Endometrium (tissue), 2 donors: ENCODE results near the gene CRYBA2.

Source experiments
- FAIRE-seq: peaks from 2 replicates; lab custom pipeline; 2012; peaks lifted over from hg19 to GRCh38; lab: Jason Lieb, UNC
- donor health status: control.
- donor health status: control.

CRYBA2 gene, protein sequence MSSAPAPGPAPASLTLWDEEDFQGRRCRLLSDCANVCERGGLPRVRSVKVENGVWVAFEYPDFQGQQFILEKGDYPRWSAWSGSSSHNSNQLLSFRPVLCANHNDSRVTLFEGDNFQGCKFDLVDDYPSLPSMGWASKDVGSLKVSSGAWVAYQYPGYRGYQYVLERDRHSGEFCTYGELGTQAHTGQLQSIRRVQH

DNA sequence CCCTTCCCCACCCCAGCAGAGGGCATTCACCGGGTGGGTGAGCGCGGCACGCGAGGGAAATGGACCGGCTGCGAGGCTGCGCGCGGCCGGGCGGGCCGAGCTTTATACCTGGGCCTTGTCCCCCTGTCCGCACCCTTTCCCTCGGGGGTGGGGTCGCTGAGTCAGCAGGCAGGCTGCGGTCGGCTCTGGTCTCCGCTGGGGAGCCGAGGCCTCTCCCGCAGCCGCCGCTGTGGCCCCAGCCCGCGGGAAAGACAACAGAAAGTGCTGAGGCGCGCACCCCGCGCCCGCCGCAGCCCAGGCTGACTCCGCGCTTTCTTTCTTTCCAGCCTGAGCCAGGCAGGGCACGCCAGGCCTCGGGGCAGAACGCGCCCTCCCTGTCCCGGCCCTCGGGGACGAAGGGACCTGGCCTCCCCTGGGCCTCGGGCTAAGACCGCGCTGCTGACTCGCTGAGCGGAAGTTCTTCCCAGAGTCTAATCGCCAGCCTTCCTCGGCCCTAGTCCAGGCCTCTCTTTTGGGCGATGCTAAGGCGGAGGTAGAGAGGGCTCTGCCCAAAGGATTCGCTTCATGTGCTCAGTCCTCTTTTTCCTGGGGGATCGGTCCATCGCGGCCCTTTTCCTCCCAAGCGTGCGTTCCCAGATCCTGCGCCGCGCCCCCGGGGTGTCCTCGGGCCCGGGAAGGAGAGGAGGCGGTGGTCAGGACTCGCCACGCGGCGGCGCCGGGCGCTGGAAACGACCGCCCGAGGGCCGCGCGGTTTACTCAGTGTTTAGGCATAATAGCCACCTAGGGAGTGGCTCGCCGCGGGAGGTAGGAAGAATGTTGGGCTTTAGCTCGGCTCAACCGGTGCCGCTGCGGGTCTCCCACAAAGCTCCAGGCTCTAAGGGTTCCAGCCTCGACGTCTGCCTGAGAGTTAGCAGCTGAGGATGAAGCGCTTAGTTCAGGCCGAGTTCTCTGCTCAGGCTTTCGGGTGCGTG is at the start of gene CRYBA2:
TSS of gene CRYBA2 (minus strand) at position 78 of the 971 bp plus-strand sequence. CDS start 246 bp downstream, outside the sequence.
- FAIRE-seq, result no peak

DNA sequence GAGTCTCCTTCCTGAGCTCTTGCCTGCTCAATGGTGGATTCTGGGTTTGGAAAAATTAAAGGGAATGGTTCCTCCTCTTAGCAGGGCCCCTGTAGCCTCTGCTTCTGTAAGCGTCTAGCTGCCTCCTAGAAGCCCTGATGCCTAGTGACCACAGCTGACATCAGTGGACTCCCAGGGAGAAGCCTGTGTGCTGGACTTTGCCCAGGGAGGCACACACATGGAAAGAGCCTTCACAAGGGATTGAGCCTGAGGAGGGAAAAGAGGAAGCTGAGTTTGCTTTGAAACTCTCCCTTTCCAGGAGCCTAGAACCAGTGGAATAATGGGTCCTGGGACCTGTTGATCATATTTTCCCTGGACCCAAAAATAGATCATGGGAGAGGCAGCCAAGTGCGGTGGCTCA is 49.5 kb upstream of the CRYBA2 start:
- no peak for FAIRE-seq

DNA sequence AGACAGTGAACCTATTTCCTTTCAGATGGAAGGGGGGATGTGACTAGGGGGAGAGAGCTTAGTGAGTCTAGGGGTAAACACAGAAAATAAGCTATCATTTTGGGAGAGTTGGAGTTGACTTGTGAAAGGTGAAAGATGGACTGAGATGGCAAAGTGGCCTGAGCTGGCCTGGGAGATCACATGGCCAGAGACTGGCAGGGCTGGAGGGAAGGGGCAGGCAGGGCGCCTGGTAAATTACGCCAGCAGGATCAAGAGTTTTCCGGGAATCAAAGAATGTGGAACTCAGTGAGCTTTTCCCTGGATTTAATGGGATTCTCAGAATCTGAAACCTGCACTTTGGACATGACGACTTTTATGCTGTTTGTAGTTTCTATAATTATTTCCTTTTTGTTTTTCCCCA is 48.9 kb upstream of the CRYBA2 start:
- no peak for FAIRE-seq

DNA sequence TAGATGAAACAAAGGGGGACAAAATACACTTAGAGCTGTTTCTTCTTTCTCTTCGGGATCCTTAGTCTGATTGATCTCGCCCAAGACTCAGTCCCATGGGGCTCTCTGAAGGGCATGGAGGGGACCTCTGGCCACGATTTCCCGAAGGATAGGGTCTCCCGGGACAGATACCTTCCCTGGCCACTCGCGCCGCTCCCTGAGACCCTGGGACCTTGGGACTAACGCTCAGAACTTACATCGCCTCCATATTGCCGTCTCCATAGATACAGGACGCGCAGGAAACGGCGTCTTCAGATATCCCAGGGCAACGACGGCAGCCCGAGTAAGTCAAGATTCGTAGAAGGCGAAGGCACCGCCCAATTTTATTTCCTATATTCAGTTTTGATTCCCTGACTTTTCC is 48.0 kb upstream of the CRYBA2 start, which contains the start of gene CFAP65:
TSS of gene CFAP65 (minus strand) at position 265 of the 400 bp plus-strand sequence. CDS start 2,468 bp downstream, outside the sequence.
- no peak for FAIRE-seq

DNA sequence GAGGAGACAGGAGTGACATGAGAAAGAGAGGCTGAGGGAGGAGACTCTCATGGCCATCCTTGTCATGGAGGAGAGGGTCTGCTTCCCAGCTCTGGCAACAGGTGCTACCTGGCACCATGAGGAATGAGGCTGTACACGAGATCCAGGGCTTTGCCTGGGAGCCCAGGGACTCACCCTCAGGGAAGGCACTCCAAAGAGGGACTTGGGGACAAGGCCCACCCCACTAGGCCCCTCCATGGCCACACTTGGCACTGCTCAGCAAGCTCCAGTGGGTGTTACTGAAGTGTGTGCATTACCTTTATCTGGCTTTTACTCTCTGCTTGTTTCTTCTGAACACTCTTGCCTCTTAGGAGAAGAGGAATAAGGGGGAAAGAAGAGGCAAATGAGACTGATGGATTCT is 45.4 kb upstream of the CRYBA2 start:
- FAIRE-seq, result no peak

DNA sequence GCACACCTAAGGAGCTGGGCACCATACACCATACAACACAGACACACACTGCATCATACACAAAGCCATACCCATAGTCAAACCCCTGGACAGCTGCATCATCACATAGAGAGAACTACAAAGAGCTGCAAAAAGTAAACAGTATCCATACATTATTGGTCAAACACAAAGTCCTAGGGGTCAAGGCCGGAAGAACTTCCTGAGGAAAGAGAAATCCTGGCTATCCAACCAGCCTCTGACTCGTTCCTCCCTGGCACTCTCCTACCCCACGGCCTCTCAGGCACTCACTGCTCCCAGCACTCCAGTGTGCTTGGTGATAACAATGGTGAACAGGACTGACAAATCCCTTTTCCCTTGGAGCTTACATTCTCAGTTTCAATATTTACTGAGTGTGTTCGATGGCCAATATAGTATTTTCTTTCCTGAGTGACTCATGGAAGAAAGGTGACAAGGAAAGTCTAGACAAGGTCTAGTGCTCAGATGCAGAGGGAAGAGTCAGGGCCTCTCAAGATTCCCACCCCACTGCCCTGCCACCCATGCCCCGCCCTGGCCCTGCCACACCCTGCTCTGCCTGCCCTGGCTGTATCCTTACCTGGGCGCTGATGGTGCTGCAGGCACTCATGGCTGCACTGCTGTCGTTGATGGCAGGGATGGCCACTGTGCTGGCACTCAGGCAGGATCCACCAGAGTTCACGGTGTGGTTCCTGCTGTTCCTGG is 44.7 kb upstream of the CRYBA2 start:
- no peak for FAIRE-seq

DNA sequence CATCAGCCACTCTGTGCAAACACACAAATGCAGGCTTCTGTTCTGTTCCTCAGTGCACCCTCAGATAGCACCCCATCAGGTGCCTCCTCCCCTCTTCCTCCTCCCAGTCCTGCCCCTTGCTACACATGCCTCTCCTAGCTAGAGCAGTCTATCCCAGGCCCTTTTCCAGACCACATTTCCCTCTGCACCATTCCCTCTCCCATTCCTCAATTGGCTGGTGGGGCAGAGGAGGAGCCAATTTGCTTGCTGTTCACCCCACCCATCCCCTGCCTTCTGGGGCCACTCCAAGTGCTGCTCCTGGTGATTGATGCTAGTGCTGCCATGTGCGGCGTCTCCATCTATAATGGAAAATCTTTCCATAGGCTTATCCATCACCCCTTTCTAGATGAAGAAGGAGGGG is 42.7 kb upstream of the CRYBA2 start:
- FAIRE-seq, result no peak

DNA sequence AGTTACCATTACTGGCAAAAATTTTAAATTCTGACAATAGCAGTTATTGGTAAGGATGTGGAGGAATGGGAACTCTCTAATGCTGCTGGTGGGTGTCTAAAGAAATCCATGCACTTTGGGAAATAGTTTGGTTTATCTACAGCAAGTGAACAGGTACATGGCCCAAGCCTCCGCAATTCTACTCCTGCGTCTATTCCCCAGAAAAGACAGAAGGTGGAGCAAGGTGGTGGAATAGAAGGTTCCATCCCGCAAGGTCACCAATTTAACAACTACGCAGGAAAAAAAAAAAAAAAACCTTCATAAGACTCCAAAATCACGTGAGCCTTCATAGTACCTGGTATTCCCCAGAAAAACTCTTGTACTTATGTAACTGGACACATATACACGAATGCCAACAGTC is 41.6 kb upstream of the CRYBA2 start:
- FAIRE-seq, result no peak

DNA sequence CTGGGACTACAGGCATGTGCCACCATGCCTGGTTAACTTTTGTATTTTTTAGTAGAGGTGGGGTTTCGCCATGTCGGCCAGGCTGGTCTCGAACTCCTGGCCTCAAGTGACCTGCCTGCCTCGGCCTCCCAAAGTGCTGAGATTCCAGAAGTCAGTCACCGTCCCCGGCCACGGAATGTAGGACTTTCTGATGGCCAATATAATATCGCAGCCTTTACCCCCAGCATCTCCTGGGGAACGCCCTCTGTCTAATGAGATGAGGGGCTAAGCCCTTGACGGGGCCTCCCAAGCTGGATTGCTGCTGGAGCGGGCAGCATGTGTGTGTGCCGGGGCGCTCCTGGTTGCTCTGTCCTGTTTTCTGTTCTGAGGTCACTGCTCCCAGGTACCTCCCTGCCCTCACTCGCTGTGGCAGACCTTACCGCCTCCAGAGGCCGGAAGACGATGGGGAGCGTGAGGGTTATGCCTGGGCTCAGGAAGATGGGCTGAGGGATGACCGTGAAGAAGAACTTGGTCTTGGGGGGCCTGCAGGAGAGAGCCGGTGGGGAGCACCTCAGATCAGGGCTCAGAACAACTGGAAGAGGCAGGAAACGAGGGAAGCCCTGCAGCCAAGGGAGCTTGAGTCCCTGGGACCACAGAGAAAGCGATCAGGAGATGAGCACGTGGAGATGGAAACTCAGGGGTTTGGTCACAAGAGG is 39.0 kb upstream of the CRYBA2 start:
- FAIRE-seq, result no peak

DNA sequence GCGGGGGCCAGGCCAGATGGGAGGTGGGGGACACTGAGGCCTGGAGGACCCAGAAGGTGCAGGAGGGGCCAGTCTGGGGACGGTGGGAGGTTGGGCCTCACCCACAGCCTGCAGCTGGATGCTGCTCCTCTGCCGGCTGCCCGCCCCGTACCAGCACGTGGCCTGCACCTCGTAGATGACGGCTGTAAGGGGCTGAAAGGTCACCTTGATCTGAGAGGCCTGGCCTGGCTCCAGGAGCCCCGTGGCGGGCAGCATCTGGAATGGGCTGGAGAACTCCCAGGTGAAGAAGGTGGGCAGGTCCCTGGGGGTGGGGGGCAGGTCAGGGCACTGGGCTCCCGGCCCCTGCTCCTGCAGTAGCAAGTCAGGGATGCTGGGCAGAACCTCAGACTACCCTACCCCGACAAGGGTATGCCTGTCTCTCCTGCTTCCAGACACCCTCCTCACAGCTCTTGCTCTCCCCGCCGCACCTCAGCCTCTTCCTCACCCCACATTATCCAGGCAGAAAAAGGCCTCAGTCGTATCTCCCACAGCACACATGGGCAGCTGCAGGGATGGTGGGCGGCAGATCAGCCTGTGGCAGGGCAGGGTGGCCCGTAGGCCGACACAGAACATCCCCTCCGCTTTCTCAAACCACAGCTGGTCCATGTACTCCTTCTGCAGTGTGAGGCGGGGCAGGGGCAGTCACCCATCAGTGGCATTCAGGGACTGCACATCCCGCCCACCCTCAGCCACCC is 38.0 kb upstream of the CRYBA2 start:
- FAIRE-seq, result no peak

DNA sequence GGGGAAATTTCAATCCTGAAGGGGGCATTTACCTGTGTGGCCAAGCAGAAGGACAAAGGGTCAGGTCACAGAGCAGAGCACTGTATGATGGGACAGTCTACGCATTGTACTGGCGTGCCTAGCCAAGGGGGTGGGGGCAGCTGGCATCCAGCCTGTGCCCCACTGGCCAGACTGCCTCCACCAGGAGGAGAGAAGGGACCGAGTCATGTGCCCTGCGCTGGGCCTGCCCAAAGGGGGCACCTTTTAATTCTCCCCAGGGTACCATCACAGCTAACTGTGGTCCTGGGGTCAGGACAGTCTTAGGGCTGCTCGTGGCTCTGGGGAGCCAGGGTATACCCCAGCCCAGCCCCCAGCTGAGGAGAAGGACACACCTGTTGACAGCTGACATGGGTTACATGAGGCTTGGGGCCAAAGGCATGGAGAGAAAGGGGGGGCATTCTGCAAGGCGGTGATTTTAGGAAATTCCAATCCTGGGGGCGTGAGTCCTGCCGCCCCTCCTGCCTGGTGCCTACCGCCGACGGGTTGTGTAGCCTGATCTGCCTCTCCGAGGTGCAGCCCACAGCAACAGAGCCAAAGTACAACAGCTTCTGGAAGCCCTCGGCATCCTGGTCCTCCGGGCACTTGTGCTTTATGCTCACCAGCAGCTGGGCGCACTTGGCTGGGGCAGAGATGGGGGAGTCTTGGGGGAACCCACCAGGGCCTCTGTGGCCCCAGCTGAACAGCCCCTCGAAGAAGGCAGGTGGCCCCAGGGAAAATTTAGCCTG is 37.1 kb upstream of the CRYBA2 start:
- no peak for FAIRE-seq

DNA sequence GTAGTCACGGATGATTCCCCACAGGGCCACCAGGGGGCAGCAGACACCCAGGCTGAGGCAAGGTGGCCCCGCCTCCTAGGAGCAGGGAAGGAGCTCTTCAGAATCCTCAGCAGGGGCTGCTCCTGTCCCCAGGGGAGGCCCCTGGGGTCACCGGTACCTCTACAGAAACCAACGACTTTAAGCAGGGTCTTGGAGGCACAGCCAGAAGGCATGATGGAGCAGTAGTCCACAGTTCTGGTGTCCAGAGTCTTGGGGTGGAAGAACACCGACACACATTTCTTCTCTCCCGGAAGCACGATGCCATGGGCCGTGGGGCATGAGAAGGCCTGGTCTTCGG is 36.6 kb upstream of the CRYBA2 start:
- FAIRE-seq, result no peak

DNA sequence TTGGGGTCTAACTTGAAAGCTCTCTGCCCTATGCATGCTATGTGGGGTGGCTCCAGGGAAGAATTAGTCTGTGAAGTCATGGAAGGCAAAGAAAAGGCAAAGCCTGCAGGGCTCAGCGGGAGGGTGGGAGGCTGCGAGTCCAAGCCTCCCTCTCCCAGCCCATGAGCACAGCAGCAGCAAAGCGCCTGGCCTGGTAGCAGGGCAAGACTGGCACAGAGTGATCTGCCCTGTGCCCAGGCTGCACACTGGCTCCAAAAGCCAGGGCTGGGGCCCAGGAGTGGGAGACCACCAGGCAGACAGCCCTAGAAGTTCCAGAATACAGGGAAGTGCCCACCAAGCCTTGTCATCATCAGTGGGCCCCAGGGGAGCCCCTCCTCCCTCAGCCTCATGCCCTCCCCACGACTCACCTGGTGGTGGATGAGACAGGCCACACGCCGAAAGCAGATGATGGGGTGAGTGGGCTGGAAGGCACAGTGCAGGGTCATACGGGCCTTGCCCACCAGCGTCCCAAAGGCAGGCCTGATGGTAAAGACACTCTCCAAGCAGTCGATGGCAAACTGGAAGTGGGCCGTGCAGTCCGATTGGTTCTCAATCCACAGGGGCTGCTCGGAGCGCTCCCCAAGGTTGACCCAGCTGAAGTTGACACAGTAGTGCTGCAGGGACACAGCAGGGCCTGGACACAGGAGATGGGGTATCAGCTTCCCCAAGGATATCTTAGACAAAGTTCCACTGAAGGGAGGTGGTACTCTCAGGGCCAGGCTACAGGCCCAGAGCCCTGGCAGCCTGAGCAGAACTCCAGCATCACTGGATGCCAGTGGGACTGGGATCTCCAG is 36.0 kb upstream of the CRYBA2 start:
- no peak for FAIRE-seq

DNA sequence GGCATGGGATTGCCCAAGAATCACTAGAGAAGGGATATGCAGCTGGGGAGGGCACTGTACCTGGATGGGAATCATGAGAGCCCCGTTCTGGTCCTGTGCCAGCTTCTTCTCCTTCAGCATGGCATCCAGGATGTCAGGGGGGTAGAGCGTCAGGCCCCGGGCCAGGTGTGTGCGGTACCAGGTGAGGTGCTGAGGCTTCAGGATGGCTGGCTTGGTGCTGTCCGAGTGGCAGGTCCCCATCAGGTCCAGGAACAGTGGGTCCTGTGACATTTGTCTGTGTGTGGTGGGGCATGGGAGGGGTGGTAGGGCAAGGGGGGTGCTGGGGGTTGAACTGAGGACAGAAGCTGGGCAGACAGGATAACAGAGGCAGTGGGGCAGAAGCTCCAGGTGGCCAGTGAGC is 34.9 kb upstream of the CRYBA2 start:
- no peak for FAIRE-seq

DNA sequence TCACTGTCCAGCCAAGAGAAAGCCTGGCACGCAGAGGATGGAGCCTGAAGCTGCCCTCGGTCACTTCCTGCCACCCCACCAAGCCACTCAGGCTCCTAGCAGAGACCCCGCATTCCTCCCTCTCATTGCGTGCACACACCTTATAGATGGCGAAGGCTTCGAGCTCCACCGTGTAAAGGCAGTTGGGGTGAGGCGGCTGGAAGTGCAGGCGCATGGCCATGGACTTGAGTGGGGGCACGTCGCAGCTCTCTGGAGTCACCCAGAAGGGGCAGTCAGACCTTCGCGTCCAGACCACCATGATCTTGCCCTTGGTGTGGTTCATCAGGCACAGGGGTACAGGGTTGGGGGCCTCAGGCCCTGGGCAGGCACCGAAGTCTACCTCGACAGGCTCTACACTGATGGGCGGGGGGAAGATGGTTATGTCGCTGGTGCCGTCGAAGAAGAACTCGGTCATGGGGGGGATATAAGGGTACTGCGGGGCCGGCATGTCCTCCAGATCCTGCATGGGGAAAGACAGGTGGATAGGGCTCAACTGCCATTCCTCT is 34.4 kb upstream of the CRYBA2 start:
- no peak for FAIRE-seq

DNA sequence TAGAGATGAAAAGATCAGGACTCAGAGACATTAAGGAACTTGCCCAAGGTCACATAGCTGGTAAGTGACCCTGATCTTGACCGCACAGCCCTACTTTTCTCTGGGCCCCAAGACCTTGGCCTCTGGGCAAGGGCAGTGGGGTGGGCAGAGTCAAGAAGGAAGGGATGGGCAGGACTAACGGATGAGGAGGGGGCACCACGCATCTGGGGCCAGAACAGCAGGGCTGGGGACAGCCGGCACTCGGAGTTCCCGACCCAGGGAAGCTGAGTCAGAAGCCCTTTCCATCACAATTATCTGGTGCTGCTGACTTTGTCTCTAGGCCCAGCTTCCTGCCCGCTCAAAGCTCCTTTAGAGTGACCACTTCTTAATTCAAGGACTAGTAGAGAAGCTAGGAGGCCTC is 33.7 kb upstream of the CRYBA2 start:
- FAIRE-seq, result no peak

DNA sequence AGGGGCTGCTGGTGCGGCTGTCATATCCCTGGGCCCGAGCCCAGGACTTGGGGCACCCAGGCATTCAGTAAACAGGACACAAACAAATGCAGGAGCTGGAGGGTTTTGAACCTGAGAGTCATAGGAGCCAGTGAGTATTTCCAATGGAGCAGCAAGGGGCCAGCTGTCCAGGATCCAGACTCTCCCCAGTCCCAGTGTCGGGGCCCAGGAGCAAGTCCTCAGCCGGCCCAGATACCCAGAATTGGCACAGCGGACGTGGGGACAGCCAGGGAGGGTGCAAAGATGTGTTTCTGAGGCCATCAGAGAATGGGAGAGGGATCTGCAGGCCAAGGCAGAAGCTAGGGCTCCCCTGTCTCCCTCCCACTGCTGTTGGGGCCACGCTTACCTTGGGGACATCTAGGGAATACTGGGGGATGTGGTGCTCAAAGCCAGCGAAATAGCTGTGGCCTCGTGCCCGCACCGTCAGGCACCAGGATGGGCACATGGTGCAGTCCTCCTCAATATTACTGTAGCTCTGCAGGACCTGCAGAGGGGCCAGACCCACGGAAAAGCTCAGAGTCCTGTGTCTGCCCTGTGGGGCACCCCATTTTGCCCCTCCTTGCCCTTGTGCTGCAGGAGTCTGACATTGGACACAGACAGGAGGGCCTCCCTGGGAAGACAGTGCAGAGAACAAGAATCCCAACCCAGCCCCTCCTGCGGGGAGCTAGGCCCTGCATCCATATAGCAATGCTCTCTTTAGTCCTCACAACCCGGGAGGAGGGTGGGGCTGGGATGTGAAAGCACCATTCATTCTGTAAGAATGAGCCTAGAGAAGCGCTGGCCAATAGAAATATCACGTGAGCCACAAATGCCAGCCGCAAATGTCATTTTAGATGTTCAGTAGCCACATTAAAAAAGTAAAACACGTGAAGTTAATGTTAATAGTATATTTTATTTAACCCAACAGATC is 32.7 kb upstream of the CRYBA2 start:
- no peak for FAIRE-seq

DNA sequence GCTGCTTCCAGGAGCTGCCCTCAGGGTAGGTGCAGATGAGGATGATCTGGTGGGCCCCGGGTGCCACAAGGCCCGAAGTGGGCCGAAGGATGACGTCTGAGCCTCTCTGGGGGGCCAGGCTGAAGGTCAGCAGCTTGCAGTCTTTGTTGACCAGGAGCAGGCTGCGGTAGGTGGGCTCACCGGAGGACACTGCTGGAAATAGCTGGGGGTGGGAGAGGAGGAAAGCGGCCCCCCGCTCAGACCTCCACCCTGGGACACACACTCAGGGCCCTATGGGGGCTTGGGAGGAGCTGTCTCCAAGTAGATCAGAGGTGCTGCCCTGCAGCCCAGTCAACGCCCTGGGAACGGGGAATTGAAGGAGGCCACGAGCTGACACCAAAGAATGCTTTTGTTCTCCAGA is 30.8 kb upstream of the CRYBA2 start:
- no peak for FAIRE-seq
